NCI-H460 (cell line): ENCODE results near the gene SLC16A2. TPM values are rescaled to one million over a fixed set of nuclear protein-coding genes. Genes with fewer than 3 reads are reported as not detected.

ENCODE experiments used
- DNase-seq: peaks from one replicate; pipeline ENCODE4 v3.0.0-alpha.2; 2016; ENCODE audit warnings: low read depth; ENCODE audit errors: extremely low read depth
- polyA plus RNA-seq: library from polyadenylated mRNA; depleted of rRNA; stranded (reverse); fragments of >200 nt; gene quantifications from 2 replicates; pipeline ENCODE4 v1.2.3, GENCODE V29; 2014; cell fraction: nucleus; rRNA removed
- total RNA-seq: library from RNA; depleted of rRNA; stranded (reverse); fragments of >200 nt; shearing (Covaris generic); gene quantifications from 2 replicates; pipeline ENCODE4 v1.2.3, GENCODE V29; 2014; rRNA removed

The SLC16A2 gene
- total RNA-seq: 0.82 and 1.2 TPM in 2 replicates
- polyA plus RNA-seq: 0.75 and 1.9 TPM in 2 replicates

GRCh38 chrX:74421036-74421739, at the start of gene SLC16A2:
TSS of gene SLC16A2 (plus strand) at chrX:74421493. CDS start at chrX:74421638, 145 bp downstream.
- DNase-seq: peak; percentile 37

DNA sequence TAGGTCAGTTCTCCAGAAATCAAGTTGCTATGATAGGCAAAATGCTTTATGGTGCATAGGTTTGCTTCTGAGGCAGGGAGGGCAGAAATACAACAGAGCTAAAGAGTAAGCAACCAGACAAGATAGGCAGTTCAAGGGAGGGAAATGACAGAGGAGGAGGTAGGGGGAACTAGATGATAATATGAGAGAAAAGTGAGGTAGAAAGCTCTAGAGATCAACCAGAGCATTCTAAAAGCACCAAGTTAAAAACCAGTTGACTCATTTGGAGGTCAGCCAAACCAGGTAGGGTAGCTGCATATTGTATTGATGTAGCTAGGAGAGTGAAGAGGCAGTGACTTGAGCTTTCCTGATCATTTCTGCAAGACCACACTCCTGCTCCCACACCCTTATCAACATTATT, 49.0 kb upstream of the SLC16A2 start:
- DNase-seq: no peak

- no peak for DNase-seq
Measured at GRCh38 chrX:74377282-74377681, 44.0 kb upstream of the SLC16A2 start.

DNA sequence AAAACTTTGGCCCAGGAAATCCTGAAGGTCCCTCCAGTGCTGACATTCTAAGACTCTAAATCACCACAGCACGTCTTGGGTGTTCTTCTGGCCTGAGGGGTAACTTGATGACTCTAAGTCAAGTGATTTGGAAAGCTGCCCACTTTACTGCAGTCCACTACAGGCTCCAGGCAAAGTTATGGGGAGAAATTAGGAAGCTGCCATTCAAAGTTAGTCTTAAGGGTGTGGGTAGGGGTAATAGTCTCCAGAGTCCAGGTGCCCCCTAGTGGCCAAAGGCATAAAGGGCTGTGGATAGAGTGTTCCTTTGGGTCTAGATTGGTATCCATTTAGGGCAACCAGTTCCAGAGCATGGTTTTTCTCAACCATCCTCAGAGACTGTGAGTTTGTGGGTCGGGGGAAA, 38.7 kb upstream of the SLC16A2 start:
- DNase-seq: peak; percentile 66

DNA sequence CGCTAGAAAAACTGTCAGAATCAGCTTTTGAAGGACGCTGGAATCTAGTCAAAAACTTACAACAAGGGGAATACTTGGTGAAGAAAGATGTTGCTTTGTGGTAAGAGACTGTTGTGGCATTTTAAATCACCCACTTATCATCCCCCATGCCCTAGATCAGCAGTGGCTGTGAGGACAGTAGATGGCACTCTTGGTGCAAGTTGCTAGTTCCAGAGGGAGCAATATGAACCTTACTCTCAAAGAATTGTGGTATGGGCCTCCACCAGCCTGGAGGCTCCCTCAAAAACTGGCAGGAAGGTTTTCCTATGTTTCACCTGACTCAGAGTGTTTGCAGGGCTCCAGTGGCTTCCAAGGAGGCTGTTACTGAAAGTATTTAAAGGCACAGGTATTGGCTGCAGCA, 37.7 kb upstream of the SLC16A2 start:
- peak; percentile 44 for DNase-seq

DNA sequence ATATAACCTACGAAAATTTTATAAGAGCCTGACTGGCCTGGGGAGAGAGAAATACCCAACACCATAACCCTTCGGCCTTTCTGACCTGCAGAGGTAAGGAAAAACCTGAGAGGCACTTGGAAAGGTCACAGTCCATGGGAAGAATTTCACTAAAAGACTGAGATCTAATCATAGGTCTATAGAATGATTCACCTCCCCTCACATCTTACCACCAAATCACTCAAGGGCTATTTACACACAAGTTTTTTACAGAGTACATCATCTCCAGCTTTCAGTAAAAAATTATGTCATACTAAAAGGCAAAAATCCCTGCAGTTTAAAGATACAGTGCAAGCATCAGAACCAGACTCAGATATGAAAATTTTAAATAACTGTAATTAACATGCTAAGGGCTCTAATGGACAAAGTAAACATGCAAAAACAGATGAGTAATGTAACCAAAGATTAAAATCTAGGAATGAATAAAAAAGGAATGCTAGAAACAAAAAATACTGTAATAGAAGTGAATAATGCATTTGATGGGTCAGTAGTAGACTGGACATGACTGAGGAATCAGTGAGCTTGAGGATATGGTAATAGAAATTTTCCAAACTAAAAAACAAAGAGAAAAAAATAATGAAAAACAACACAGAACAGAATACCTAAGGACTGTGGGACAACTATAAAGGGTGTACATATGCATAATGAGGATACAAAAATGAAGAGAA, 32.1 kb upstream of the SLC16A2 start:
- DNase-seq: no peak

GRCh38 chrX:74395556-74395955, 25.7 kb upstream of the SLC16A2 start:
- DNase-seq: no peak

DNA sequence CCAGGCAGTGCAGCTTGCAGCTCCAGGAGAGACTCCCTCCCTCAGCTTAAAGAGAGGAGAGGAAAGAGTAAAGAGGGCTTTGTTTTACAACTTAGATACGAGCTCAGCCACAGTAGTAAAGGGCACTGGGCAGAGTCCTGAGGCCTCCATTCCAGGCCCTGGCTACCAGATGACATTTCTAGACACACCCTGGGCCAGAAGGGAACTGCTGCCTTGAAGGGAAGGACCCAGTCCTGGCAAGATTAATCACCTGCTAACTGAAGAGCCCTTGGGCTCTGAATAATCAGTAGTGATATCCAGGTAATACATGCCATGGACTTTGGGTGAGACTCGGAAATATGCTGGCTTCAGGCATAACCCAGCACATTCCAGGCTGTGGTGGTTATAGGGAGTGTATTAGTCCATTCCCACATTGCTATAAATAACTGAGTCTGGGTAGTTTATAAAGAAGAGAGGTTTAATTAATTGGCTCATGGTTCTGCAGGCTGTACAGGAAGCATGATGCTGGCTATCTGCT, 15.3 kb upstream of the SLC16A2 start:
- no peak for DNase-seq

DNA sequence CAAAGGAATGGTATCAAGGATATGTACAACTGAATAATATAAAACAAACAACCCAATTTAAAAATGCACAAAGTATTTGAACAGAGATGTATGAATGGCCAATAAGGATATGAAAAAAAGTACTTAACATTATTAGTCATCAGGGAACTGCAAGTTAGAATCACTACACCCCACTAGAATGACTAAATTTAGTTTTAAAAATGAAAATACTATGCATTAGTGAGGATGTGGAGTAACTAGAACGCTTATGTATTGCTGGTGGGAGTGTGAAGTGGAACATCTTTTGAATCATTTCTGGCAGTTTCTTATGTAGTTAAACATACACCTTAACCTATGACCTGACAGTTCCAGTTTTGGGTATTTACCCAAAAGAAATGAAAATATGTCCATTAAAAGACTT, 13.0 kb upstream of the SLC16A2 start:
- no peak for DNase-seq

DNA sequence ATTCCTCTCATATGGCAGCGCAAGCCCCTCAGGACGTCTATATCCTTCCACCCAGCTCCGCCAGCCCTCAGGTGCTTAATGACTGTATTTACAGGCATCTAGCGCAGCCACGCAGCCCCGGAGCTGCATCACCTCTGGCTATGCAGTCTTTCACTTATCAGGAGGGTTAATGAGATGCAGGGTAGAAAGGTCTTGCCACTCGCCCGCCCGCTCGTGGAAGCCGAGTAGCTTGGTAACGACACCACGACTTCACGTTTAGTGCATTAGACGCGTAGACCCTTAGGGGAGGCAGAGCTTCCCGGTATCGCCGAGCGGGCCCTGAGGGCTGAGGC, 1.5 kb upstream of the SLC16A2 start:
- DNase-seq: no peak

DNA sequence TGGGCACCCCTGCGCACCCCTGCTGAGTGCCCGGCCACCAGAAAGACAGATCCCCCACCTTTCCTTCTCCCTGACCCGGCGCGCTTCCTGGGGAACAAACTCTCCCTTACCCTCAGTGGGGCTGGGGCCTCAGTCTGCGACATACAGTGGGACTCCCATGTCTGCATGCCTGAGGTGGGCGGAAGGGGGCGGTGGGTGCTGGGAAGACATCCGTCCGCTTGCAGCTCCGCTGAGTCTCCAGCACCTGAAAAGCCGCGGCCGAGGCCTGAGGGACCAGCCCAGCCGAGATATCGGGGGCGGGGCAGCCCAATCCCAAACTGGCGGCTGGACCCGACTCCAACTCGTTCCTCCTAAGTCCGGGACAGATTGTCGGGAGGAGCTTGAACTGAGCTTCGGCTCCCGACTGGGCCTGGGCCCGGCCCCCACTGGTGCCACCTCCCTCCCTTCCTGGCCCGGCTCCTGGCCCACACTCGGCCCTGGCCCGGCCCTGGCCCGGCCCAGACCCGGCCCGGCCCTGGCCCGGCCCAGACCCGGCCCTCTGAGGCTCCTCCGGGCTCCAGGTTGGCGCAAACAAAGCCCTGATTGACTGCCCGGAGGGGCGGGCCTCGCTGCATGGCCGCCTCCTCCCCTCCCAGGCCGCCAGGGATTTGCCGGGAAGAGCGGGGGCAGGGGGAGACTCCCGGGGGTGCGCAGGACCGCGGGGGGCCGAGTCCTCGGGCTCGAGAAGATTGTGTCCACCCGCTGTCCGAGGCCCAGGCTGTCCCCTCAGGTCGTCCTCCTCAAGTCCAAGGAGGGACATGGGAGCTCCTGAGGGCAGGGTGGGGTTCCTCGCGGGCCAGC, 877 bp upstream of the SLC16A2 start:
- peak; percentile 18 for DNase-seq

DNA sequence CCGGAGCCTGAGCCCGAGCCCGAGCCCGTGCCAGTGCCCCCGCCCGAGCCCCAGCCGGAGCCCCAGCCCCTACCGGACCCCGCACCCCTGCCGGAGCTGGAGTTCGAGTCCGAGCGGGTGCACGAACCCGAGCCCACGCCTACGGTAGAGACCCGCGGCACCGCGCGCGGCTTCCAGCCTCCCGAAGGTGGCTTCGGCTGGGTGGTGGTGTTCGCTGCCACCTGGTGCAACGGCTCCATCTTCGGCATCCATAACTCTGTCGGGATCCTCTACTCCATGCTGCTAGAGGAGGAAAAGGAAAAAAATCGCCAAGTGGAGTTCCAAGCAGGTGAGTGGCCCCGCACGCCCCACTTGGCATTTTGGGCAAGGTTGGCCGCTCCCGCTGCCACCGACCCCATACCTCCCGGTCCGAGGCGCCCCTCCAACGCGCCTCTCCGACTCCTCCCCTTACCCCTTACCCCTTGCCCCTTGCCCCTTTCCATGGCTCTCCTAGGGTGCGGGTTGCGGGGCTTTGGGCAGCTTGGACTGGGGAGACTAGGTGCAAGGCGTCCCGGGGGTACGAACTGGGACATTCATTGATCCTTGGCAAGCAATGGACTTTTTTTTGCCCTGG, 553 bp downstream of the SLC16A2 start:
- DNase-seq: no peak

- DNase-seq: no peak
Measured at GRCh38 chrX:74422576-74423288, 1.4 kb downstream of the SLC16A2 start.

GRCh38 chrX:74423289-74423998, 2.2 kb downstream of the SLC16A2 start:
- no peak for DNase-seq

GRCh38 chrX:74426071-74426470, 4.8 kb downstream of the SLC16A2 start:
- no peak for DNase-seq

GRCh38 chrX:74426615-74427014, 5.3 kb downstream of the SLC16A2 start:
- no peak for DNase-seq

GRCh38 chrX:74431797-74432196, 10.5 kb downstream of the SLC16A2 start:
- no peak for DNase-seq

DNA sequence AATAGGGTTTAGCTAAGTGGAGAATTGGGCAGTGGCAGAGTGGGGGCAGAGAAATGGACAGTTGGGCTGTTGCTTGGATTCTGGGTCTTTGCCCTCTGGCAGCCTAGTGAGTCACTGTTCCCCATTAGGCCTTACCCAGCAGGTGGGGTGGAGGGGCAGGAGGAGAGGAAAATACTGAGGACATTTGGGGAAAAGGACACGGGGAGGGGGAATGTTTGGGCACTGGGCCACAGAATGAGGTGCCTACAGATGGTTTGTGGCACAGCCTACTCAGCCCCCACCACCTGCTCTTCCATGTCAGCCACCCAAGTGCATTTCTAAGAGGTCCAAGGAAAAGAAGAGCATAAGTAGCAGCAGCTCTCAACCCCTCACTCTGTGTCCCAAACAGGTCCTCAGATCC, 13.0 kb downstream of the SLC16A2 start:
- DNase-seq: no peak

DNA sequence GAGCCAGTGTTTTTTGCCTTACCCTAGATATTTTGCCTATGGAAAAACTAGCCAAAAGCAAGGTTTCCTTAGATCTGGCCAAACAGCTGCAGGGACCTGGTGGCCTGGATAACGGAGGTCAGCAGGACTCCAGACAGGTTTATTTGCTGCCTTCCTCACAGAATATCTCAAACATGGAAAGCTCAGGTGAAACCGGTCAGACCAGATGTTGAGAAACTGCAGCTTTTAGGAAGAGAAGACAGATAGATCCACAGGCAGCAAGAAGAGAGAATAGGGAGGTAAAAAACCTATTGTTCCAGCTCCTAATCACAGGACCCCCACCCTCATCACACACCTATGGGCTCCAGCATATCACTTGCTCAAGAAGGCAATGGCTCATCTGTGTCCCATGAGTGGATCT, 16.2 kb downstream of the SLC16A2 start:
- no peak for DNase-seq

DNA sequence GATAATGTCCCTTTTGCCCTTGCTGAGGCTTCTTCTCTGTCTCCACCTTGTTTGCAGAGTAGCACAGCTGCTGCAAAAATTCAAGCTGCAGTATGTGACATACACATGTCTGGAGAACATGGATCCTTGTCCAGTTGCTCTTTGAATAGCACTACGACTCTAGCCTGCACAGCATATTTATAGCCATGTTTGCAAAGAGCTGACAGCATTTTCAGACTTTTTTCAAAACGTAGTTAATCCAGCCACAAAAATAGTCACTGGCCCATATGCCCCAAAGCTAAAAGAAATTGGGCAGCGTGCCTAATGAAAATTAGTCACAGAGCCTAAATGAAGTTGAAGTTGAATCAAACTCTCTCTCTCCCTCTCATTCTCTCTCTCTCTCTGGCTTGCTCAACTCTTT, 17.5 kb downstream of the SLC16A2 start:
- DNase-seq: no peak
